Measurements from ENCODE around the gene MTG1. TPM values are rescaled to one million over a fixed set of nuclear protein-coding genes. Genes with fewer than 3 reads are reported as not detected.

The MTG1 gene
- polyA plus RNA-seq, 3 donors = 13.0 to 45.8 (median 17.1) TPM

- DNase-seq = no peak
- peaks cover 37 to 41% of the 10 kb centered on the region in 2 donors for H3K4me1 ChIP-seq (ENCODE audit: control insufficient read depth in 1 of 2, insufficient read depth in 2 of 2, low read length in 2 of 2)
- no peak overlapping the region for H3K9ac ChIP-seq (ENCODE audit: insufficient read depth, low read length, poor library complexity, severe bottlenecking)
- H3K36me3 ChIP-seq (replicated peaks in 1 of 2; ENCODE audit: control insufficient read depth in 1 of 2, insufficient read depth in 2 of 2, low read length in 2 of 2) = peaks cover 8 to 14% of the 10 kb centered on the region in 2 donors
- H4K20me1 ChIP-seq (ENCODE audit: insufficient read depth, low read length) = no peaks in the 10 kb centered on the region
- H3K79me2 ChIP-seq (ENCODE audit: insufficient read depth, low read length) = peaks cover 20% of the 10 kb centered on the region
- peaks cover 0 to 2% (median 0%) of the 10 kb centered on the region in 7 donors for H3K9me3 Mint-ChIP-seq
- H3K4me2 ChIP-seq (replicated peaks; ENCODE audit: extremely low read depth, low read length, poor library complexity, severe bottlenecking) = no peak overlapping the region
- no peaks in the 10 kb centered on the region for H3K27me3 ChIP-seq (ENCODE audit: control insufficient read depth in 2 of 2, insufficient read depth in 2 of 2, low read length in 2 of 2)
- no peak overlapping the region for H3K27ac ChIP-seq (ENCODE audit: low read depth in 1 of 2, low read length in 2 of 2)
- no peak for TF ChIP-seq CTCF (IDR thresholded peaks at IDR 0.05)
- H3K27me3 Mint-ChIP-seq (ENCODE audit: low read depth in 3 of 3) = peaks cover 0 to 2% (median under 1%) of the 10 kb centered on the region in 3 donors
- peaks cover 11 to 12% of the 10 kb centered on the region in 2 donors for H3K36me3 Mint-ChIP-seq
- intact Hi-C loops (cut with micrococcal nuclease) = no loop called here
- H2AFZ ChIP-seq (ENCODE audit: insufficient read depth, low read depth, low read length, poor library complexity, severe bottlenecking) = no peak overlapping the region
- H3K4me3 ChIP-seq (replicated peaks in 1 of 3; ENCODE audit: low read depth in 2 of 3, low read length in 3 of 3) = no peak overlapping the region
- H3K27ac Mint-ChIP-seq = peak overlapping the region in 2 of 7 donors; percentile 35 to 77
- H3K4me3 Mint-ChIP-seq = no peak overlapping the region
- no peaks in the 10 kb centered on the region for H3K9me3 ChIP-seq (replicated peaks in 1 of 2; ENCODE audit: control insufficient read depth in 1 of 2, insufficient read depth in 1 of 2, low read length in 2 of 2)
- WGBS (ENCODE audit: insufficient coverage) = 77% methylated on average over 3 of the region's 12 CpGs
- H3K4me1 Mint-ChIP-seq = peaks cover 37% of the 10 kb centered on the region
These were observed 2.0 kb upstream of the MTG1 start for GRCh38 chr10:133391761-133392518.

- H3K4me2 ChIP-seq (replicated peaks; ENCODE audit: extremely low read depth, low read length, poor library complexity, severe bottlenecking) = peak overlapping the region; percentile 98
- peaks cover 33 to 37% of the 10 kb centered on the region in 2 donors for H3K4me1 ChIP-seq (ENCODE audit: control insufficient read depth in 1 of 2, insufficient read depth in 2 of 2, low read length in 2 of 2)
- H3K27me3 ChIP-seq (ENCODE audit: control insufficient read depth in 2 of 2, insufficient read depth in 2 of 2, low read length in 2 of 2) = no peaks in the 10 kb centered on the region
- DNase-seq = no peak
- peak overlapping the region; percentile 20 to 92 (median 82) for H3K4me3 ChIP-seq (replicated peaks in 1 of 3; ENCODE audit: low read depth in 2 of 3, low read length in 3 of 3)
- H3K4me1 Mint-ChIP-seq = peaks cover 32% of the 10 kb centered on the region
- H3K36me3 ChIP-seq (replicated peaks in 1 of 2; ENCODE audit: control insufficient read depth in 1 of 2, insufficient read depth in 2 of 2, low read length in 2 of 2) = peaks cover 16 to 27% of the 10 kb centered on the region in 2 donors
- H3K4me3 Mint-ChIP-seq = peak overlapping the region; percentile 84 to 94
- H3K79me2 ChIP-seq (ENCODE audit: insufficient read depth, low read length) = peaks cover 22% of the 10 kb centered on the region
- 19% methylated on average over 16 of the region's 27 CpGs for WGBS (ENCODE audit: insufficient coverage)
- H3K36me3 Mint-ChIP-seq = peaks cover 25 to 28% of the 10 kb centered on the region in 2 donors
- H3K9me3 Mint-ChIP-seq = peaks cover 0 to 3% (median 0%) of the 10 kb centered on the region in 7 donors
- H2AFZ ChIP-seq (ENCODE audit: insufficient read depth, low read depth, low read length, poor library complexity, severe bottlenecking) = peak overlapping the region; percentile 96
- H3K9me3 ChIP-seq (replicated peaks in 1 of 2; ENCODE audit: control insufficient read depth in 1 of 2, insufficient read depth in 1 of 2, low read length in 2 of 2) = no peaks in the 10 kb centered on the region
- peak overlapping the region; percentile 81 for H3K9ac ChIP-seq (ENCODE audit: insufficient read depth, low read length, poor library complexity, severe bottlenecking)
- no peak for TF ChIP-seq CTCF (IDR thresholded peaks at IDR 0.05)
- H3K27me3 Mint-ChIP-seq (ENCODE audit: low read depth in 3 of 3) = peaks cover 0 to 3% (median 2%) of the 10 kb centered on the region in 3 donors
- intact Hi-C loops (cut with micrococcal nuclease) = no loop called here
- H3K27ac Mint-ChIP-seq = peak overlapping the region in 6 of 7 donors; percentile 63 to 87 (median 79)
- H4K20me1 ChIP-seq (ENCODE audit: insufficient read depth, low read length) = no peaks in the 10 kb centered on the region
- H3K27ac ChIP-seq (ENCODE audit: low read depth in 1 of 2, low read length in 2 of 2) = peak overlapping the region; percentile 16 to 90
These were observed 425 bp upstream of the MTG1 start for GRCh38 chr10:133393401-133394063.

All from CD14-positive monocyte (primary cell).